Neutrophil (primary cell): ENCODE data around the gene ZNF644.

Source experiments
- H3K27ac ChIP-seq: fragments of 200-600 bp; sonication (generic); 2 replicates; pipeline ENCODE4 v1.5.1; 2016; ENCODE audit warnings: mild to moderate bottlenecking, moderate library complexity
- H3K27me3 ChIP-seq: fragments of 200-600 bp; sonication (generic); 2 replicates; pipeline ENCODE4 v1.6.0; 2016; ENCODE audit warnings: mild to moderate bottlenecking
- H3K36me3 ChIP-seq: fragments of 200-600 bp; sonication (generic); 2 replicates; pipeline ENCODE4 v1.5.1; 2017
- H3K4me1 ChIP-seq, 2 experiments: fragments of 200-600 bp in 1 of 2; sonication (generic) in 1 of 2; 1 replicate in 1 of 2; 2 replicates in 1 of 2; pipeline versions ENCODE4 v1.5.1 to v1.6.1; 2013 to 2016; ENCODE audit warnings: low read depth in 1 of 2, low read length in 1 of 2, mild to moderate bottlenecking in 1 of 2, moderate library complexity in 1 of 2; ENCODE audit not compliant: control insufficient read depth in 1 of 2, insufficient read depth in 1 of 2
- H3K4me3 ChIP-seq, 2 experiments: fragments of 200-600 bp in 1 of 2; sonication (generic) in 1 of 2; 1 replicate in 1 of 2; 2 replicates in 1 of 2; pipeline ENCODE4 v1.5.1; 2013 to 2016; ENCODE audit warnings: low read depth in 1 of 2, low read length in 1 of 2, mild to moderate bottlenecking in 1 of 2, moderate library complexity in 1 of 2
- H3K9me3 ChIP-seq: fragments of 200-600 bp; sonication (generic); 2 replicates; pipeline ENCODE4 v1.5.1; 2016
- CTCF ChIP-seq: fragments of 200-600 bp; sonication (generic); IDR thresholded peaks from 2 replicates; pipeline ENCODE4 v1.5.1; 2016; ENCODE audit warnings: antibody characterized with exemption

Gene ZNF644

GRCh38 chr1:91018006-91018405, 3.8 kb downstream of the ZNF644 start:
- H3K27me3 ChIP-seq: no peaks in the 10 kb centered on the region
- peaks cover 12 to 26% of the 10 kb centered on the region in 2 experiments for H3K4me1 ChIP-seq
- no peaks in the 10 kb centered on the region for H3K36me3 ChIP-seq
- no peaks in the 10 kb centered on the region for H3K9me3 ChIP-seq
- TF ChIP-seq CTCF: no peak
- H3K27ac ChIP-seq: no peak overlapping the region
- no peak overlapping the region for H3K4me3 ChIP-seq

- no peak for TF ChIP-seq CTCF
- H3K27ac ChIP-seq: no peak overlapping the region
- no peak overlapping the region for H3K4me3 ChIP-seq
- no peaks in the 10 kb centered on the region for H3K27me3 ChIP-seq
- H3K9me3 ChIP-seq: no peaks in the 10 kb centered on the region
- no peaks in the 10 kb centered on the region for H3K36me3 ChIP-seq
- peaks cover 10 to 17% of the 10 kb centered on the region in 2 experiments for H3K4me1 ChIP-seq
Observed at GRCh38 chr1:91015794-91016550, 5.9 kb downstream of the ZNF644 start.

GRCh38 chr1:91015358-91015780, 6.5 kb downstream of the ZNF644 start:
- no peak for TF ChIP-seq CTCF
- H3K9me3 ChIP-seq: no peaks in the 10 kb centered on the region
- no peak overlapping the region for H3K27ac ChIP-seq
- no peaks in the 10 kb centered on the region for H3K36me3 ChIP-seq
- no peak overlapping the region for H3K4me3 ChIP-seq
- no peaks in the 10 kb centered on the region for H3K27me3 ChIP-seq
- peaks cover 4 to 11% of the 10 kb centered on the region in 2 experiments for H3K4me1 ChIP-seq

GRCh38 chr1:91014475-91014874, 7.4 kb downstream of the ZNF644 start:
- no peaks in the 10 kb centered on the region for H3K36me3 ChIP-seq
- TF ChIP-seq CTCF: no peak
- H3K27me3 ChIP-seq: no peaks in the 10 kb centered on the region
- H3K9me3 ChIP-seq: no peaks in the 10 kb centered on the region
- no peak overlapping the region for H3K4me3 ChIP-seq
- peaks cover 2 to 3% of the 10 kb centered on the region in 2 experiments for H3K4me1 ChIP-seq
- H3K27ac ChIP-seq: no peak overlapping the region

GRCh38 chr1:91013302-91013701, 8.5 kb downstream of the ZNF644 start:
- H3K9me3 ChIP-seq: no peaks in the 10 kb centered on the region
- TF ChIP-seq CTCF: no peak
- no peaks in the 10 kb centered on the region for H3K27me3 ChIP-seq
- H3K27ac ChIP-seq: no peak overlapping the region
- peaks cover 0 to 3% of the 10 kb centered on the region in 2 experiments for H3K4me1 ChIP-seq
- H3K4me3 ChIP-seq: no peak overlapping the region
- H3K36me3 ChIP-seq: no peaks in the 10 kb centered on the region
